ENCODE measurements around the gene RNF152.

The RNF152 gene

DNA sequence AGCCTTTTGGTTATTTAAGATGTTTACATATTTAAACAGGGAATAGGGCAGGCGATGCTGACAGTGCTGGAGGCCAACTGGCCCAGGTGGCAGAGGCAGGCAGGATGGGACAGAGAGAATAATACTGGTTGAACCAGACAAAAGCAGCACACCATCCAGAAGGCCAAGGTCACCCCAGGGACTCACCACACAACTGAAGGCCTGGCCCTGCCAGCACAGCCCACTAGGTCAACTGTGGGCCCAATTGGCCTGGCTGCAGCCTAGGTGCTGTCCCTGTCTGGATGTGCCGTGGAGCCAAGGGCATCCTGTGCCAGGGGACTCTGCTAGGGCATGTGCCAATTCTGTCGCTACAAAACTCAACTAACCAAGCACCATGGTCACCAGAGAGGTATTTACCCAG is 69.2 kb downstream of the RNF152 start:
- no peak overlapping the region for H3K4me3 ChIP-seq (ENCODE audit: low read depth, low read length)
- in situ Hi-C loops (cut with HindIII; ENCODE audit: low pct_ligation_motif_present, low sequenced_read_pairs): no loop called here
- no peaks in the 10 kb centered on the region for H3K27me3 ChIP-seq (replicated peaks)
- no peak for DNase-seq
- TF ChIP-seq, protein P1, sequence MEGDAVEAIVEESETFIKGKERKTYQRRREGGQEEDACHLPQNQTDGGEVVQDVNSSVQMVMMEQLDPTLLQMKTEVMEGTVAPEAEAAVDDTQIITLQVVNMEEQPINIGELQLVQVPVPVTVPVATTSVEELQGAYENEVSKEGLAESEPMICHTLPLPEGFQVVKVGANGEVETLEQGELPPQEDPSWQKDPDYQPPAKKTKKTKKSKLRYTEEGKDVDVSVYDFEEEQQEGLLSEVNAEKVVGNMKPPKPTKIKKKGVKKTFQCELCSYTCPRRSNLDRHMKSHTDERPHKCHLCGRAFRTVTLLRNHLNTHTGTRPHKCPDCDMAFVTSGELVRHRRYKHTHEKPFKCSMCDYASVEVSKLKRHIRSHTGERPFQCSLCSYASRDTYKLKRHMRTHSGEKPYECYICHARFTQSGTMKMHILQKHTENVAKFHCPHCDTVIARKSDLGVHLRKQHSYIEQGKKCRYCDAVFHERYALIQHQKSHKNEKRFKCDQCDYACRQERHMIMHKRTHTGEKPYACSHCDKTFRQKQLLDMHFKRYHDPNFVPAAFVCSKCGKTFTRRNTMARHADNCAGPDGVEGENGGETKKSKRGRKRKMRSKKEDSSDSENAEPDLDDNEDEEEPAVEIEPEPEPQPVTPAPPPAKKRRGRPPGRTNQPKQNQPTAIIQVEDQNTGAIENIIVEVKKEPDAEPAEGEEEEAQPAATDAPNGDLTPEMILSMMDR (IDR thresholded peaks at IDR 0.05; ENCODE audit: low read depth, low read length, missing control alignments): no peak
- H3K36me3 ChIP-seq (replicated peaks): no peaks in the 10 kb centered on the region
- H3K27ac ChIP-seq: no peak overlapping the region

DNA sequence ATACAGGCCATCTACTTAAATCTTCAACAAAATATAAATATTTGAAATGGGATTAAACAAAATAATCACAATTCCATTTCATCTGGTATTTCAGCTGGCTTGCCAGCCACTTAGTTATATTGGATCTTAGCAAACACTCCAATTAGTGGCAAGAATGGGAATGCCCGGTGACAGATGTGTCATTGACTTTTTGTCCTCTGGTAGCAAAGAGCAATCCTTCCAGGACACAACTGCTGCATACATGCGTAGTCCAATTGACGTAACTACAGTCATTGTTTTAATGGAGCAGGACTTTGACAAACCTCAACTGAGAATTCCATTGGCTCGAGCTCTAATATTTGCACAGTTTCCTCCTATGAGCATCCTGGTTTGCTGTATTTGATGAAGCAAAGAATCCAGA is 69.9 kb downstream of the RNF152 start:
- H3K27me3 ChIP-seq (replicated peaks): no peaks in the 10 kb centered on the region
- in situ Hi-C loops (cut with HindIII; ENCODE audit: low pct_ligation_motif_present, low sequenced_read_pairs): no loop called here
- no peaks in the 10 kb centered on the region for H3K36me3 ChIP-seq (replicated peaks)
- no peak for DNase-seq
- TF ChIP-seq, protein P1 (IDR thresholded peaks at IDR 0.05; ENCODE audit: low read depth, low read length, missing control alignments): no peak
- no peak overlapping the region for H3K4me3 ChIP-seq (ENCODE audit: low read depth, low read length)
- no peak overlapping the region for H3K27ac ChIP-seq

DNA sequence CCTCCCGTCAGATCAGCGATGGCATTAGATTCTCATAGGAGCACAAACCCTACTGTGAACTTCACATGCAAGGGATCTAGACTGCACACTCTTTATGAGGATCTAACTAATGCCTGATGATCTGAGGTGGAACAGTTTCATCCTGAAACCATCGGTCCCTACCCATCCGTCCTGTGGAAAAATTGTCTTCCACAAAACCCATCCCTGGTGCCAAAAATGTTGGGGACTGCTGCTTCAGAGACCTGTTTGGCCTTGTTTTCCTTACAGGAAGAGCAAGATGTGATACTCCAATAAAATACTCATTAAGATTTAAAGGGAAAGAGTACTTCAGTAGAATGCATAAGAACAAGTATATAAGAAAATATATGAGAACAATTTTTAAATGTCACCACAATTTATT is 71.1 kb downstream of the RNF152 start:
- TF ChIP-seq, protein P1 (IDR thresholded peaks at IDR 0.05; ENCODE audit: low read depth, low read length, missing control alignments): no peak
- in situ Hi-C loops (cut with HindIII; ENCODE audit: low pct_ligation_motif_present, low sequenced_read_pairs): no loop called here
- DNase-seq: no peak

DNA sequence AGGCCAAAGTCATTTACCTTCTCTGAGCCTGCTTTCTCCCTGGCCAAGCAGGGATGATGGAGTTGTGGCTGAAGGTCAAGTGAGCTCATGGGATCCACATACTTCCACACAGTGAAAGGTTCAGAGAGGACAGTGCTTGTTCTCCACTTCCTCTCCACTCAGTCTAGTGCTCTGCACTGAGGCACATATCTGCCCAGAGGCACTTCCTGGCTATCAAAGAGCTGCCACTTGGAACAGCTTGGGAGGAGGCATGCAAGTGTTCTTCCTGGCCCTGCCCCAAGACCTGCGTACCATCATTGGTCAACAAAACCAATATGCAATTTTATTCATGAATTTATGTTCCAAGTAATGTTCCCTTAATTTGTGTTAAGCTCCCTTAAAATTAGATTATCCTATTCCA is 71.9 kb downstream of the RNF152 start:
- Histone ChIP-seq H3K36me3 (replicated peaks) (peaks cover 1% of the 10 kb centered on the region), H3K4me3 (ENCODE audit: low read depth, low read length) (no peak overlapping the region), H3K27ac (no peak overlapping the region), H3K27me3 (replicated peaks) (no peaks in the 10 kb centered on the region)
- no peak for DNase-seq
- TF ChIP-seq, protein P1 (IDR thresholded peaks at IDR 0.05; ENCODE audit: low read depth, low read length, missing control alignments): no peak
- in situ Hi-C loops (cut with HindIII; ENCODE audit: low pct_ligation_motif_present, low sequenced_read_pairs): no loop called here

More for the DNA sequence above, 71.1 kb downstream of the RNF152 start:
- Histone ChIP-seq H3K27ac (no peak overlapping the region), H3K4me3 (ENCODE audit: low read depth, low read length) (no peak overlapping the region), H3K36me3 (replicated peaks) (no peaks in the 10 kb centered on the region), H3K27me3 (replicated peaks) (no peaks in the 10 kb centered on the region)

DNA sequence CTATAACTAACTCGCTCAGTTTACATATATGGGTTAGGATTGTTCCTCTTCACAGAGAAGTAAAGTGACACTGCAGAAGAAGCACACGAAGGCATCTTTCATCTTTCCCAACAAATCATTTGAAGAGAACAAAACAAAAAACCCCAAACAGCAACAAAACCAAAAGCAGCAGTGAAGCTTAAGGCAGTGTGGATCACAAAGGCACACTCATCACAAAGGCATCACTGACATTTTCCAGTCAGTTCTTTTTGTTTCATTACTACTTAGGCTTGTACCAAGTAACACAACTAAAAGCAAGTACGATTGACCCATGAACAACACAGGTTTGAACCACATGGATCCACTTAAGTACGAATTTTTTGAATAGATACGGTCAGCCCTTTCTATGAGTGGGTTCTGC is 75.7 kb downstream of the RNF152 start:
- TF ChIP-seq, protein P1 (IDR thresholded peaks at IDR 0.05; ENCODE audit: low read depth, low read length, missing control alignments): no peak
- Histone ChIP-seq H3K36me3 (replicated peaks) (peaks cover 17% of the 10 kb centered on the region), H3K27ac (no peak overlapping the region), H3K27me3 (replicated peaks) (no peaks in the 10 kb centered on the region), H3K4me3 (ENCODE audit: low read depth, low read length) (no peak overlapping the region)
- DNase-seq: peak; percentile 32
- in situ Hi-C loops (cut with HindIII; ENCODE audit: low pct_ligation_motif_present, low sequenced_read_pairs): no loop called here

DNA sequence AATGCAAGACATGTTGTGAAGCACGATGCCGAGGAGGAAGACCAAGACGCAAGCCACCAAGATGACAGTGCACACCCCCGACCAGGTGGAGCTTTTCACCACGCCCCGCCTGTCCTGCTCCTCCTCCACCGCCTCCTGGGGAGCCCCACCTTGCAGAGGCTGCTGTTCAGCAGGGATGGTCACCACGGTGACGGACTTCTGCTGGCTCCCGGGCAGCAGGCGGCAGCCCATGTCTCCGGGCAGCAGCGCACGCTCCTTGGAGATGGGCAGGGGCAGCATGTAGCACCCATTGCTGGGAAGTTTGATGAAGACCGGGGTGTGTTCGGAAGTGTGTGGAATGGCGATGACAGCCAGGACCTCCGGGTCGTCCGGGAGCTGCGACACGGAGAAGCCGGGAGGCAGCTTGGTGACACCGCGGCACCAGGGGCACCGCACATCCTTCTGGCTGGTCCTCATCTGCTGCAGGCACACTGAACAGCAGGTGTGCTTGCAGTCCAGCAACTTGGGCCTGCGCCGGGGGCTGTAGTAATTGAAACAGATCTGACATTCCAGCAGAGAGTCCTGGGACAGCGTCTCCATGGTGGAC is 76.8 kb downstream of the RNF152 start:
- Histone ChIP-seq H3K27ac (no peak overlapping the region), H3K36me3 (replicated peaks) (peaks cover 17% of the 10 kb centered on the region), H3K27me3 (replicated peaks) (no peaks in the 10 kb centered on the region), H3K4me3 (ENCODE audit: low read depth, low read length) (no peak overlapping the region)
- TF ChIP-seq, protein P1 (IDR thresholded peaks at IDR 0.05; ENCODE audit: low read depth, low read length, missing control alignments): no peak
- DNase-seq: no peak
- in situ Hi-C loops (cut with HindIII; ENCODE audit: low pct_ligation_motif_present, low sequenced_read_pairs): no loop called here
